ENCODE measurements around the gene ATF5.

DNA sequence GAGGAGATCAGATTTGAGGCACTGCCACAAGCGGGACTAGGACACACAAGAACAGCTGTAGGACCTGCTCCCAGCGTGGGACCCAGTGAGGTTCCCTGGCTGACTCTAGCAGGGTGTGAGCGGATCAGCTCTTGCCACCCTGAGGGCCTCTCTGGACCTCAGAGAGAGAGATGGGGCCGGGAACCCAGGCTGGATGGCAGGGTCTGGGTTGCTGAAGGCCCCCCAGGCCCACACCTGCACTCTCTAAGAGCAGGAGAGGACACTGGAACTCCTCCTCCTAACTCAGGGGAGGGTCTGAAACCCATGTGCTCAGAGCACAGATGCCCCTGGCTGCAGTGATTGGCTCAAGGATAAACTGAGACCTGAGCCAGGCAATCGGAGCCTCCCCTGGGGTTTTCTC, 18.8 kb upstream of the ATF5 start:
- TF ChIP-seq, protein P1, sequence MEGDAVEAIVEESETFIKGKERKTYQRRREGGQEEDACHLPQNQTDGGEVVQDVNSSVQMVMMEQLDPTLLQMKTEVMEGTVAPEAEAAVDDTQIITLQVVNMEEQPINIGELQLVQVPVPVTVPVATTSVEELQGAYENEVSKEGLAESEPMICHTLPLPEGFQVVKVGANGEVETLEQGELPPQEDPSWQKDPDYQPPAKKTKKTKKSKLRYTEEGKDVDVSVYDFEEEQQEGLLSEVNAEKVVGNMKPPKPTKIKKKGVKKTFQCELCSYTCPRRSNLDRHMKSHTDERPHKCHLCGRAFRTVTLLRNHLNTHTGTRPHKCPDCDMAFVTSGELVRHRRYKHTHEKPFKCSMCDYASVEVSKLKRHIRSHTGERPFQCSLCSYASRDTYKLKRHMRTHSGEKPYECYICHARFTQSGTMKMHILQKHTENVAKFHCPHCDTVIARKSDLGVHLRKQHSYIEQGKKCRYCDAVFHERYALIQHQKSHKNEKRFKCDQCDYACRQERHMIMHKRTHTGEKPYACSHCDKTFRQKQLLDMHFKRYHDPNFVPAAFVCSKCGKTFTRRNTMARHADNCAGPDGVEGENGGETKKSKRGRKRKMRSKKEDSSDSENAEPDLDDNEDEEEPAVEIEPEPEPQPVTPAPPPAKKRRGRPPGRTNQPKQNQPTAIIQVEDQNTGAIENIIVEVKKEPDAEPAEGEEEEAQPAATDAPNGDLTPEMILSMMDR (IDR thresholded peaks at IDR 0.05; ENCODE audit: insufficient read depth, low read length): no peak
- no peak for TF ChIP-seq SPI1 (IDR thresholded peaks at IDR 0.05; ENCODE audit: borderline replicate concordance, low read depth)
- no peak for TF ChIP-seq POLR2AphosphoS5 (IDR thresholded peaks at IDR 0.05; ENCODE audit: low read depth)
- no peak for TF ChIP-seq REST (IDR thresholded peaks at IDR 0.05; ENCODE audit: insufficient replicate concordance, low read depth)

Measured in HL-60 (cell line).